ENCODE results near the gene SNAP23. TPM values are rescaled to one million over a fixed set of nuclear protein-coding genes. Genes with fewer than 3 reads are reported as not detected.

SNAP23 gene
- total and polyA plus RNA-seq, 2 of the 8 experiments (the other 6 are each of a cell fraction or from before 2014, with no cell fraction given): 58.0 to 72.8 TPM

- DNase-seq (ENCODE audit: low read depth in 1 of 2, low spot score in 2 of 2) (no peak), FAIRE-seq (no peak)
- H2AK5ac ChIP-seq (ENCODE audit: low read depth, low read length): no peak overlapping the region
- no peaks in the 10 kb centered on the region for H3K9me3 ChIP-seq (ENCODE audit: insufficient read depth in 2 of 2, low read depth in 1 of 2, low read length in 1 of 2)
- H3K18ac ChIP-seq (ENCODE audit: extremely low read depth, low read length): no peak overlapping the region
- no peak overlapping the region for H3K56ac ChIP-seq (replicated peaks; ENCODE audit: insufficient read length, low read depth, low read length)
- no peaks in the 10 kb centered on the region for H3K79me2 ChIP-seq (ENCODE audit: control insufficient read depth in 1 of 2, insufficient read depth in 2 of 2, low read length in 2 of 2)
- no peak overlapping the region for H4K91ac ChIP-seq (replicated peaks; ENCODE audit: insufficient read length, low read length)
- H3K9ac ChIP-seq (replicated peaks in 1 of 4; ENCODE audit: extremely low read depth in 1 of 4, low read depth in 3 of 4, low read length in 3 of 4): no peak overlapping the region
- no peak overlapping the region for H3K4me3 ChIP-seq (ENCODE audit: extremely low read depth in 1 of 4, insufficient read depth in 2 of 4, low read depth in 3 of 4, low read length in 4 of 4)
- no peak overlapping the region for H3K23ac ChIP-seq (ENCODE audit: insufficient read length)
- H3K36me3 ChIP-seq (ENCODE audit: control insufficient read depth in 2 of 4, insufficient read depth in 4 of 4, low read length in 3 of 4): peaks cover 5 to 41% (median 20%) of the 10 kb centered on the region in 4 experiments; a peak in 7 of 8 replicates
- no peak overlapping the region for H3K14ac ChIP-seq (ENCODE audit: insufficient read length)
- H2BK15ac ChIP-seq (ENCODE audit: low read length): no peak overlapping the region
- ChIA-PET POLR2A (ENCODE audit: partially characterized antibody) (no interaction called here), CTCF (ENCODE audit: partially characterized antibody) (no interaction called here)
- H2BK5ac ChIP-seq (ENCODE audit: low read depth, low read length): no peak overlapping the region
- H2BK120ac ChIP-seq (replicated peaks; ENCODE audit: low read depth, low read length): no peak overlapping the region
- no peak overlapping the region for H2BK20ac ChIP-seq (ENCODE audit: low read length)
- no peaks in the 10 kb centered on the region for H3K4me1 ChIP-seq (replicated peaks in 1 of 4; ENCODE audit: control insufficient read depth in 3 of 4, insufficient read depth in 4 of 4, low read length in 3 of 4)
- no peaks in the 10 kb centered on the region for H4K20me1 ChIP-seq (replicated peaks in 1 of 2; ENCODE audit: control insufficient read depth in 1 of 2, insufficient read depth in 2 of 2, low read length in 2 of 2)
- no peak overlapping the region for H3K4ac ChIP-seq (replicated peaks; ENCODE audit: insufficient read length, low read depth, low read length)
- H2BK12ac ChIP-seq (ENCODE audit: low read depth, low read length): no peak overlapping the region
- WGBS, 2 experiments (ENCODE audit: extremely low coverage in 1 of 2, insufficient coverage in 1 of 2, insufficient read length in 1 of 2, insufficient replicate concordance in 2 of 2, low coverage in 1 of 2, low lambda C conversion rate in 2 of 2, missing lambda C conversion rate in 1 of 2): 89% methylated on average over 13 of the region's 13 CpGs; no CpG with 5 or more reads in 1 of the 2 experiments
- H3K79me1 ChIP-seq (ENCODE audit: low read depth, low read length): no peaks in the 10 kb centered on the region
- no peaks in the 10 kb centered on the region for H3K27me3 ChIP-seq (replicated peaks in 1 of 4; ENCODE audit: control insufficient read depth in 3 of 4, extremely low read depth in 1 of 4, insufficient read depth in 3 of 4, low read length in 3 of 4)
- H3K23me2 ChIP-seq (ENCODE audit: low read depth, low read length): no peaks in the 10 kb centered on the region
- H3K4me2 ChIP-seq (ENCODE audit: insufficient read depth in 1 of 2, low read depth in 2 of 2, low read length in 2 of 2): no peak overlapping the region
- no peak overlapping the region for H2AFZ ChIP-seq (ENCODE audit: low read length)
- no peak overlapping the region for H3K27ac ChIP-seq (ENCODE audit: low read depth, low read length)
- H4K8ac ChIP-seq (ENCODE audit: extremely low read depth, insufficient read depth, low read length): no peak overlapping the region
- H4K5ac ChIP-seq (ENCODE audit: insufficient read length, low read depth, low read length): no peak overlapping the region
- no peak for TF ChIP-seq EGR1 (IDR thresholded peaks at IDR 0.05; ENCODE audit: borderline replicate concordance, low read depth, low read length)
- TF ChIP-seq CHD2 (IDR thresholded peaks at IDR 0.05; ENCODE audit: low read length): no peak
- TF ChIP-seq, protein P1, sequence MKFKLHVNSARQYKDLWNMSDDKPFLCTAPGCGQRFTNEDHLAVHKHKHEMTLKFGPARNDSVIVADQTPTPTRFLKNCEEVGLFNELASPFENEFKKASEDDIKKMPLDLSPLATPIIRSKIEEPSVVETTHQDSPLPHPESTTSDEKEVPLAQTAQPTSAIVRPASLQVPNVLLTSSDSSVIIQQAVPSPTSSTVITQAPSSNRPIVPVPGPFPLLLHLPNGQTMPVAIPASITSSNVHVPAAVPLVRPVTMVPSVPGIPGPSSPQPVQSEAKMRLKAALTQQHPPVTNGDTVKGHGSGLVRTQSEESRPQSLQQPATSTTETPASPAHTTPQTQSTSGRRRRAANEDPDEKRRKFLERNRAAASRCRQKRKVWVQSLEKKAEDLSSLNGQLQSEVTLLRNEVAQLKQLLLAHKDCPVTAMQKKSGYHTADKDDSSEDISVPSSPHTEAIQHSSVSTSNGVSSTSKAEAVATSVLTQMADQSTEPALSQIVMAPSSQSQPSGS (IDR thresholded peaks at IDR 0.05; ENCODE audit: low read length): no peak
- no peak for TF ChIP-seq ZNF274 (IDR thresholded peaks at IDR 0.05; ENCODE audit: borderline replicate concordance, extremely low read depth, low read length)
- no peak for TF ChIP-seq POLR2AphosphoS5 (IDR thresholded peaks at IDR 0.05; ENCODE audit: low read depth, low read length)
- no peak for TF ChIP-seq JUN (IDR thresholded peaks at IDR 0.05; ENCODE audit: low read depth, low read length)
- TF ChIP-seq, protein P2, sequence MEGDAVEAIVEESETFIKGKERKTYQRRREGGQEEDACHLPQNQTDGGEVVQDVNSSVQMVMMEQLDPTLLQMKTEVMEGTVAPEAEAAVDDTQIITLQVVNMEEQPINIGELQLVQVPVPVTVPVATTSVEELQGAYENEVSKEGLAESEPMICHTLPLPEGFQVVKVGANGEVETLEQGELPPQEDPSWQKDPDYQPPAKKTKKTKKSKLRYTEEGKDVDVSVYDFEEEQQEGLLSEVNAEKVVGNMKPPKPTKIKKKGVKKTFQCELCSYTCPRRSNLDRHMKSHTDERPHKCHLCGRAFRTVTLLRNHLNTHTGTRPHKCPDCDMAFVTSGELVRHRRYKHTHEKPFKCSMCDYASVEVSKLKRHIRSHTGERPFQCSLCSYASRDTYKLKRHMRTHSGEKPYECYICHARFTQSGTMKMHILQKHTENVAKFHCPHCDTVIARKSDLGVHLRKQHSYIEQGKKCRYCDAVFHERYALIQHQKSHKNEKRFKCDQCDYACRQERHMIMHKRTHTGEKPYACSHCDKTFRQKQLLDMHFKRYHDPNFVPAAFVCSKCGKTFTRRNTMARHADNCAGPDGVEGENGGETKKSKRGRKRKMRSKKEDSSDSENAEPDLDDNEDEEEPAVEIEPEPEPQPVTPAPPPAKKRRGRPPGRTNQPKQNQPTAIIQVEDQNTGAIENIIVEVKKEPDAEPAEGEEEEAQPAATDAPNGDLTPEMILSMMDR (IDR thresholded peaks at IDR 0.05; ENCODE audit: control extremely low read depth in 1 of 3, insufficient read depth in 1 of 3, low read depth in 1 of 3, low read length in 3 of 3): no peak
- TF ChIP-seq SP2 (IDR thresholded peaks at IDR 0.05; ENCODE audit: low read length): no peak
- TF ChIP-seq BCL11A (IDR thresholded peaks at IDR 0.05; ENCODE audit: low read depth in 2 of 2, low read length in 2 of 2): no peak
These were observed 45.5 kb upstream of the SNAP23 start for GRCh38 chr15:42449770-42450424.

All from H1 (cell line).